IMR-90 (cell line): ENCODE results near the gene CNP. TPM values are rescaled to one million over a fixed set of nuclear protein-coding genes. Genes with fewer than 3 reads are reported as not detected.

Experiments
- ATAC-seq: fragments of 200-7000 bp; cut with Tn5 transposase; 2 replicates; pipeline ENCODE4 v1.9.1; 2020; ENCODE audit warnings: low read depth, mild to moderate bottlenecking, moderate library complexity
- BruUV-seq: library from RNA; stranded (reverse); fragments of 400-500 nt; replicated peaks from 2 replicates; lab custom pipeline; 2021; lab: Mats Ljungman, UMichigan
- CTCF ChIA-PET: fragments of 300-600 bp; formaldehyde crosslinking; extraction: SDS; loops from one replicate; lab custom pipeline; 2021; ENCODE audit warnings: antibody characterized with exemption; lab: Yijun Ruan, JAX
- POLR2A ChIA-PET: fragments of 300-600 bp; sonication (Branson Sonifier 250); formaldehyde crosslinking; loops from one replicate; lab custom pipeline; 2022; ENCODE audit warnings: antibody characterized with exemption; ENCODE audit not compliant: unreplicated experiment; lab: Charles Lee
- DNase-seq: peaks from one replicate; pipeline ENCODE4 v3.0.0; 2013
- H2AFZ ChIP-seq: replicated peaks from 2 replicates; pipeline ENCODE3; 2013; ENCODE audit warnings: low read length, mild to moderate bottlenecking; ENCODE audit not compliant: poor library complexity
- H2AK5ac ChIP-seq: 2 replicates; pipeline ENCODE4 v1.6.1; 2013; ENCODE audit warnings: low read depth, low read length, inconsistent platforms
- H2AK9ac ChIP-seq: replicated peaks from 2 replicates; pipeline ENCODE3; 2013; ENCODE audit warnings: mild to moderate bottlenecking, low read depth, low read length, moderate library complexity; ENCODE audit not compliant: poor library complexity
- H2BK120ac ChIP-seq: 2 replicates; pipeline ENCODE4 v1.6.1; 2013; ENCODE audit warnings: low read depth, low read length, inconsistent platforms
- H2BK15ac ChIP-seq: 3 replicates; pipeline ENCODE4 v1.6.1; 2013; ENCODE audit warnings: low read depth, low read length, inconsistent platforms
- H2BK20ac ChIP-seq: 2 replicates; pipeline ENCODE4 v1.6.1; 2013; ENCODE audit warnings: low read depth, mild to moderate bottlenecking, inconsistent platforms, low read length, moderate library complexity
- H2BK5ac ChIP-seq: 2 replicates; pipeline ENCODE4 v1.6.1; 2013; ENCODE audit warnings: mild to moderate bottlenecking, low read depth, low read length, inconsistent platforms; ENCODE audit not compliant: poor library complexity, severe bottlenecking
- H3K14ac ChIP-seq: replicated peaks from 2 replicates; pipeline ENCODE4 v1.6.1; 2013; ENCODE audit warnings: low read depth, low read length, inconsistent platforms
- H3K18ac ChIP-seq: 2 replicates; pipeline ENCODE4 v1.6.1; 2013; ENCODE audit warnings: low read depth, low read length, control low read depth
- H3K23ac ChIP-seq: 2 replicates; pipeline ENCODE4 v1.6.1; 2013; ENCODE audit warnings: low read depth, low read length, inconsistent platforms
- H3K27ac ChIP-seq: 2 replicates; pipeline ENCODE4 v1.5.1; 2013; ENCODE audit warnings: mild to moderate bottlenecking, control low read depth, low read length; ENCODE audit not compliant: insufficient read depth
- H3K27me3 ChIP-seq: 2 replicates; pipeline ENCODE4 v1.6.1; 2013; ENCODE audit warnings: low read length; ENCODE audit not compliant: control insufficient read depth, insufficient read depth
- H3K36me3 ChIP-seq: 2 replicates; pipeline ENCODE4 v1.6.1; 2013; ENCODE audit warnings: low read length, mixed read lengths; ENCODE audit not compliant: control insufficient read depth, insufficient read depth
- H3K4ac ChIP-seq: 2 replicates; pipeline ENCODE4 v1.6.1; 2013; ENCODE audit warnings: low read depth, low read length, inconsistent platforms
- H3K4me1 ChIP-seq: 2 replicates; pipeline ENCODE4 v1.6.1; 2013; ENCODE audit warnings: low read length, mixed read lengths; ENCODE audit not compliant: control insufficient read depth, insufficient read depth
- H3K4me2 ChIP-seq: 2 replicates; pipeline ENCODE4 v1.6.1; 2013; ENCODE audit warnings: low read depth, mild to moderate bottlenecking, control low read depth, low read length, moderate library complexity
- H3K4me3 ChIP-seq: 2 replicates; pipeline ENCODE4 v1.5.1; 2013; ENCODE audit warnings: low read depth, mild to moderate bottlenecking, control low read depth, low read length, moderate library complexity; ENCODE audit not compliant: insufficient read depth
- H3K56ac ChIP-seq: 2 replicates; pipeline ENCODE4 v1.6.1; 2013; ENCODE audit warnings: low read length, inconsistent platforms; ENCODE audit not compliant: insufficient read depth; ENCODE audit errors: extremely low read depth
- H3K79me1 ChIP-seq, 2 experiments: 2 replicates each; pipeline ENCODE4 v1.6.1; 2013; ENCODE audit warnings: low read length in 2 of 2, inconsistent platforms in 1 of 2, low read depth in 1 of 2
- H3K9ac ChIP-seq: 2 replicates; pipeline ENCODE4 v1.6.1; 2013; ENCODE audit warnings: low read depth, low read length, control low read depth
- H3K9me1 ChIP-seq: 2 replicates; pipeline ENCODE4 v1.6.1; 2013; ENCODE audit warnings: low read length, inconsistent platforms; ENCODE audit not compliant: insufficient read depth
- H3K9me3 ChIP-seq: 2 replicates; pipeline ENCODE4 v1.6.1; 2013; ENCODE audit warnings: low read length; ENCODE audit not compliant: control insufficient read depth, insufficient read depth
- H4K20me1 ChIP-seq: 2 replicates; pipeline ENCODE4 v1.6.1; 2013; ENCODE audit warnings: low read length, inconsistent platforms; ENCODE audit not compliant: insufficient read depth
- H4K5ac ChIP-seq: 2 replicates; pipeline ENCODE4 v1.6.1; 2013; ENCODE audit warnings: mild to moderate bottlenecking, low read depth, low read length, control low read depth
- H4K8ac ChIP-seq, 2 experiments: 2 replicates each; pipeline ENCODE4 v1.6.1; 2013; ENCODE audit warnings: low read depth in 2 of 2, low read length in 2 of 2, control low read depth in 1 of 2, inconsistent platforms in 1 of 2
- H4K91ac ChIP-seq: 2 replicates; pipeline ENCODE4 v1.6.1; 2013; ENCODE audit warnings: low read depth, low read length, inconsistent platforms; ENCODE audit not compliant: insufficient read depth
- CTCF ChIP-seq: conservative IDR thresholded peaks from 2 replicates; pipeline ENCODE4 v1.5.1; 2012; ENCODE audit warnings: mild to moderate bottlenecking, low read depth, low read length, improper control_type of control experiment
- NFE2L2 ChIP-seq: fragments of 150-350 bp; IDR thresholded peaks from 2 replicates; pipeline ENCODE4 v1.6.1; 2016; ENCODE audit warnings: low read depth, mild to moderate bottlenecking, low read length
- POLR2A ChIP-seq: IDR thresholded peaks from 2 replicates; pipeline ENCODE4 v1.6.1; 2012; ENCODE audit warnings: mild to moderate bottlenecking, low read depth, low read length
- WGBS, 2 experiments: methylation state at CpG; one replicate each; pipeline versions ENCODE4 v1.1.5 to v1.1.7; 2013; ENCODE audit warnings: missing lambda C conversion rate in 2 of 2; ENCODE audit not compliant: insufficient read length in 1 of 2; ENCODE audit errors: extremely low coverage in 2 of 2; 5-methylcytosine and 5-hydroxymethylcytosine counted together
- dilution Hi-C: fragments of 300-500 bp; cut with HindIII; formaldehyde crosslinking; loops from one replicate; pipeline ENCODE4 v1.14.3; 2018; ENCODE audit warnings: low sequenced_read_pairs; ENCODE audit not compliant: unreplicated experiment
- in situ Hi-C: fragments of 300-500 bp; cut with MboI; formaldehyde crosslinking; loops from 3 replicates; pipeline ENCODE4 v1.14.3; 2019; ENCODE audit warnings: low sequenced_read_pairs, inconsistent platforms, mixed read lengths
- intact Hi-C: fragments of 100-400 bp; cut with micrococcal nuclease; formaldehyde crosslinking; loops from 2 replicates; pipeline ENCODE4 v1.10.0; 2022
- polyA plus RNA-seq, 3 experiments: library from polyadenylated mRNA; depleted of rRNA; stranded (reverse); fragments of >200 nt; gene quantifications; 2 replicates each; pipeline ENCODE4 v1.2.3, GENCODE V29; 2012; ENCODE audit warnings: low replicate concordance in 1 of 3
- total RNA-seq: library from RNA; depleted of rRNA; stranded (reverse); fragments of >200 nt; gene quantifications from 2 replicates; pipeline ENCODE4 v1.2.3, GENCODE V29; 2012

Gene CNP
- total and polyA plus RNA-seq, 2 of the 4 experiments (the other 2 are of a cell fraction): 45.5 to 46.4 TPM

GRCh38 chr17:41917679-41918313 lies 48.8 kb upstream of the CNP start:
- in situ Hi-C loops (no loop called here), intact Hi-C loops (loop anchor here (1.0 kb wide), 1 partner anchor 105 kb away; no protein-coding TSS in a partner anchor), dilution Hi-C loops (no loop called here)
- peak overlapping the region; percentile 99 for H3K14ac ChIP-seq
- H3K36me3 ChIP-seq: peaks cover 9% of the 10 kb centered on the region
- peak overlapping the region; percentile 87 for H4K91ac ChIP-seq
- peaks cover 27% of the 10 kb centered on the region for H3K4me1 ChIP-seq
- H2AK9ac ChIP-seq: peak overlapping the region; percentile 99
- no peak overlapping the region for H2BK15ac ChIP-seq
- H2BK120ac ChIP-seq: peak overlapping the region; percentile 27; the same call in 1 of the 2 replicates
- H3K9ac ChIP-seq: peak overlapping the region; percentile 87
- BruUV-seq: no TSS peak
- ATAC-seq (0 out of 2 replicates have a peak, but pooled peaks have one; percentile 0), DNase-seq (peak; percentile 31)
- ChIA-PET POLR2A (interaction anchor here (0.6 to 1.6 kb wide), 2 partner anchors 13 to 124 kb away, joined by 3 to 7 read pairs; partner anchors contain the start of gene ODAD4), CTCF (interaction anchor here (0.9 kb wide), 1 partner anchor 11 kb away, joined by 5 read pairs; no protein-coding TSS in a partner anchor)
- peak overlapping the region; percentile 72 for H3K4me3 ChIP-seq
- TF ChIP-seq NFE2L2 (no peak), POLR2A (0 out of 2 replicates have a peak, but pooled peaks have one; percentile 43), CTCF (no peak)
- peak overlapping the region; percentile 95 for H3K4me2 ChIP-seq
- H3K27me3 ChIP-seq: no peaks in the 10 kb centered on the region
- peaks cover 6 to 62% of the 10 kb centered on the region in 2 experiments for H3K79me1 ChIP-seq
- H3K27ac ChIP-seq: peak overlapping the region; percentile 73
- peak overlapping the region; percentile 85 for H3K23ac ChIP-seq
- peak overlapping the region; percentile 26 for H3K18ac ChIP-seq
- peak overlapping the region; percentile 71 to 76; a peak in 3 of 4 replicates for H4K8ac ChIP-seq
- peak overlapping the region; percentile 95 for H2AK5ac ChIP-seq
- H2BK5ac ChIP-seq: peak overlapping the region; percentile 67
- peak overlapping the region; percentile 35; the same call in 1 of the 2 replicates for H4K5ac ChIP-seq
- H4K20me1 ChIP-seq: peaks cover 56% of the 10 kb centered on the region
- no peaks in the 10 kb centered on the region for H3K9me3 ChIP-seq
- H2BK20ac ChIP-seq: no peak overlapping the region
- H3K9me1 ChIP-seq: peaks cover 37% of the 10 kb centered on the region
- peak overlapping the region; percentile 89 for H2AFZ ChIP-seq
- 0% methylated on average over 18 of the region's 26 CpGs; no CpG with 5 or more reads in 1 of the 2 experiments for WGBS, 2 experiments
- peak overlapping the region; percentile 91 for H3K56ac ChIP-seq
- peak overlapping the region; percentile 87 for H3K4ac ChIP-seq
